Cardiac septum (tissue), 1 donor: ENCODE data around the gene PIAS4. TPM values are rescaled to one million over a fixed set of nuclear protein-coding genes. Genes with fewer than 3 reads are reported as not detected.

Experiments used
- DNase-seq: peaks from one replicate; pipeline ENCODE4 v3.0.0-alpha.2; 2020; ENCODE audit warnings: low spot score
- intact Hi-C: fragments of 100-400 bp; cut with DNase I; formaldehyde crosslinking; loops from one replicate; pipeline ENCODE4 v1.14.0; 2022
- total RNA-seq: library from RNA; stranded (reverse); fragmentation: NEBNext Ultra II Directional; extraction: Animal tissue kit (Norgen Biotek cat#: 25700); gene quantifications from one replicate; pipeline ENCODE4 v1.2.1, GENCODE V29; 2021
- donor health status: DM: no; HTN: no; CAD: no.

Gene PIAS4
- total RNA-seq, 1 donor from 2014 or later: 18.4 TPM

DNA sequence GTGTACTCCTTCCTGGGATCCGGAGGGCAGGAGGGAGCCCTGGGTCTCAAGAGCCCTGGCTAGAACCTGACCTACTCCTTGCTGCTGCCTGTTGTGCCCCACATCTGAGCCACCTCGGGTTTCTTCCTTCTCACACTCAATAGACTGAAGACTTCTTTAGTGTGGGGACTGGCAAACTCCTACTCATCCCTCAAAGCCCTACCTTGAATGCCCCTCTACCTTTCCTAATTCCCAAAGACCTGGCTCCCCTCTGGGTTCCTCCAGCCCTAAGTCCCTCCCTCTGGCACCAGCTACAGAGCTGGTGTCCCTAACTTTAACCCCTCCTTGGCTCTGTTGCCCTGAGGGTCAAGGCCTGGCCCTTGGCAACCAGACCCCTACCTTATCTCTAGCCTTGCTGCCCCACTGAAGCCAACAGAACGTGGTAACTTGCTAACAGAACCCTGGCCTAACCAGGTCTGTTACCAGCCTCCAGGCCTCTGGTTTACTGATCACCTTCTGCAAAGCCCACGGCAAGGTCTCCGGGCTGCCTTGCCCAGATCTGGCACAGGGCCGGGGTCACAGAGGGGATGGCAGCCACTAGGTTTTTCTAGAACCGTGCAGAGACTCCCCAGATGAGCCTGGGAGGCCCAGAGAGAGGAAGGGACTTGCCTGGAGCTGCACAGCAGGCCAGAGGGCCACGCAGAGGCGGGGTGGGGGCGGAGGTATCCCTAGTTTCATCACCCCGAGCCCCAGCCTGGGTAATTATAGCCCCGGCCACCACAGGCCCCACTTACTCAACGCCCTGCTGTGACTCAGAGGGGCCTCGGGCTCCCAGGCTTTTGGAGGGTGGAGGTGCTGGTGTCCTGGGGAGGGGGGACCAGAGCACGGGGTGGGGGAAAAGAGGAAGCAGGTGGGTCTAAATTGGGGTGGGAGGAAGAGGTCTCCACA is 43.9 kb downstream of the PIAS4 start:
- intact Hi-C loops: no loop called here
- no peak for DNase-seq

DNA sequence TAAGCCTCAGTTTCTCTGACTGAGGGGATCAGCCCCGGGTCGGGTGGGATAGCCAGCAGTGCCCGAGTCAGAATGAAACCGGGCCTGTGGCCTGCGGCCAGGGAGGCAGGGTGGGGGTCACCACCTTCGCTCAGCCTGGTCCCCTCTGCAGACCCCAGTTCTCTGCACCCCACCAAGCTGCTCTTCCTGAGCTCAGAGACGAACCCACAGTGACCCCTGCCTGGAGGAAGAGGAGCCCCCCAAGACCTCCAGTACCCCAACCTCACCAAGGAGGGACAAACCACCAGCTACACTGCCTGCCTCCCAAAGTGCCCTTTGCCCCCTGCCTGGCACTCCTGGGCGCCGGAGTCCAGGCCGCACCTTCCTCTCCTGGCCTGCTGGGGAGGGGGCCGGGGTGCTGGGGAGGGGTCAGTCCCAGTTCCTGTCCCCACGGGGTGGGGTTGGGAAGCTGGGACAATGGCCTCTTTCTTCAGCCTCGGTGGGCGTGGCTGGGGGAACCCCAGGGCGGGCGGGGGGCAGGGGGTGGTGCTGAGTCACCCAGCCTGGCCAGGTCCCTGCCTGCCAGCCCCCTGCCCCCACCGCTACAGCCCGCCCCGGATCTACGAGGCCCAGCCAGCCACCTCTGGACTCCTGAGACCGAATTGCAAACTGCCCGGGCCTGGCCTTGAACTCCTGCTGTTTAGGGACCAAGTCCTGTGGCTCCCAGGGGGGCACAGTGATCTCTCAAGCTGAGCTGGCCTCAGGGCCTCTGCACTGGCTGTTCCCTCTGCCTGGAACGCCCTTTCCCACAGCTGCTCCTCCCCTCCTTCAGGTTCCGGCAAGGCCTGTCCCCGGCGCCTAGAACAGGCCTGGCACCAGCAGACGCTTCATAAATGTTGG is 44.8 kb downstream of the PIAS4 start:
- intact Hi-C loops: no loop called here
- DNase-seq: no peak

DNA sequence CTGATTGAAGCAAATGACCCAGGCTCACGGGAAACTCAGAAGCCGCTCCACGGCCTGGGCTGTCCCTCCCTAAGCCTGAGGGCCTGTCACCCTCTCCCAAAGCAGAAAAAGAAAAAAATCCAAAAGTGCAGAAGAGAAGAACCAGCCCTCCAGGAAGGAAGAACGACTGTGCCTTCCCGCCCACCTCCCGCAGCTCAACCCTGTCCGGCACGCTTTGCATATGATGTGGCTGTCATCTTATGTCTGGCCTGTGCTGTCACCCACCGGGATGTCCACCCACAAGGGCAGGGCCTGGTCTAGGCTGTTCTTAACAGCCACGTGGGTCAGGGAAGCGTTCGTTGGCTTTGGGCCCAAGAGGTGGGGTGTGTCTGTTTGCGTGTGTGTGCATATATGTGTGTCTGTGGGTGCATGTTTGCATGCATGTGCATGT is 45.5 kb downstream of the PIAS4 start:
- intact Hi-C loops: no loop called here

DNA sequence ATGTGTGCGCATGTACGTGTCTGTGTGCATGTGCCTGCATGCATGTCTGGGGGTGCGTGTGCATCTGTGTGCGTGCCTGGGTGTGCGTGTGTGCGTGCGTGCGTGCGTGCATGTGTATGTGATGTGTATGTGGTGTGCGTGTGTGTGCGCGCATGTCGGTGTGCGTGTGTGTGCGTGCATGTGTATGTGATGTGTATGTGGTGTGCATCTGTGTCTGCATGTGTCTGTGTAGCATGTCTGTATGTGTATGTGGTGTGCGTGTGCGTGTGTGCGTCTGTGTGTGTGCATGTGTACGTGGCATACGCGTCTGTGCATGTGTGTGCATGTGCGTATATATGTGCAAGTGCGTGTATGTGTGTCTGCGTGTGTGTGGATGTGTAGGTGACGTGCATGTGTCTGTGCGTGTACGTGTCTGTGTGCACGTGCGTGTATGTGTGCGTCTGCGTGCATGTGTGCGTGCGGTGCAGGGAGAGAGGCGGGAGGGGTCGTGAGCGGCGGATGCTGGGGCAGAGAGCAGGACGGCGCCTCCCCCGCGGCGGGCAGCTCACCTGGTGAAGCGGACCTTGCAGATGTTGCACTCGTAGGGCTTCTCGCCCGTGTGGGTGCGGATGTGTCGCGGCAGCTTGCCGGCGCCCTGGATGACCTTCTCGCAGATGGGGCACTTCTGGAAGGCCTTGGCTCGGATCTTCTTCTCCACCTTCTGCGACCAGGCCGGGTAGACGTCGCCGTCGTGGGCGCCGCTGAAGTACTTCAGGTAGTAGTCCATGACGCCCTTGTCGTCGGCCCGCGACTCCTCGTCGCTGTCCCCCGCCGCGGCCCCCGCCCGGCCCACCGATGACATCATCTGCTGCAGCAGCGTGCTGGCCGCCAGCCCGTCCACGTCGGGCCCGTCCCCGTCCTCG is 46.1 kb downstream of the PIAS4 start:
- no peak for DNase-seq
- intact Hi-C loops: no loop called here

More for the DNA sequence above, 45.5 kb downstream of the PIAS4 start:
- no peak for DNase-seq

DNA sequence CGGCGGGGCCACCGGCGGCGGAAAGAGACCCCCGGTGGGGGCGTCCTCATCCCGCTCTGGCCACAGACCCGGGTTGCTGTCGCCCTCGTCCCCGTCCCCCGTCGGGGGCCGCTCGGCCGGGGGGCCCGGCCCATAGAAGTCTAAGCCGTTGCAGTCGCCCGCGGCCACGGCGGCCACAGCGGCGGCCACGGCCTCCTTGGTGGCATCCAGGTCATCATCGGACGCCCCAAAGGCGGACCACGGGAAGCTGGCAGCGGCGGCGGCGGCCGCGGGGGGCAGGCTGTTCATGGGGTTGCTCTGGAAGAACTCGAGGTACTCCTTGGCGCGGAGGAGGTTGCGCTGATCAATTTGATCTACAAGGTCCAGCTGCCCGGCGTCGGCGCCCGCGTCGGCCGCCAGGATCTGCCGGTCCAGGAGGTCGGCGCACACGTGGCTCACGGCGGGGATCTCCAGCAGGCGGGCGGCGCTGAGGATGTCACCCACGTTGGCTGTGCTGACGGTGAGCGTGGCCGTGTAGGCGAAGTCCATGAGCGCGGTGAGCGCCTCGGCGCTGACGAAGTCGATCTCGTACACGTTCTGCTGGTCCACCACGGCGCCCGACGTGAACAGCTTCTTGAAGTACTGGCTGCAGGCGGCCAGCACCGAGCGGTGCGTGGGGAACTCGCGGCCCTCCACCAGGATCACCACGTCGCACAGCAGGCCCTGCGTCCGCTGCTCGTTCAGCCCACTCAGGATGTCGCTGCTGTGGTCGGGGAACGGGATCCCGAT is 47.1 kb downstream of the PIAS4 start:
- no peak for DNase-seq

DNA sequence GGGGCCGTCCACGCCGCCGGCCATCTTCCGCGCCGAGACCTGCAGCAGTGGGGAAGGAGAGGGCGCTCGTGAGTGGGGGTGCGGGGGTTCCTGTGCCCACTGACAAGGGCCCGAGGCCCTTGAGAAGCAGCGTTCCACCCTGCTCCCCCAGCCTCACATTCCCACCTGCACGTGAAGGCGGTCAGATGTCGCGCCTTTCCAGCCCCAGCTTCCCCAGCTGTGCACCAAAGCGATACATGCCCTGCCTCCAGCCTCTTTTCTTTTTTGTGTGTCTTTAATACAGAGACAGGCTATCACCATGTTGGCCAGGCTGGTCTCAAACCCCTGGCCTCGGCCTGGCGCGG is 47.6 kb downstream of the PIAS4 start:
- no peak for DNase-seq
- intact Hi-C loops: no loop called here

More for the DNA sequence above, 47.1 kb downstream of the PIAS4 start:
- intact Hi-C loops: no loop called here

DNA sequence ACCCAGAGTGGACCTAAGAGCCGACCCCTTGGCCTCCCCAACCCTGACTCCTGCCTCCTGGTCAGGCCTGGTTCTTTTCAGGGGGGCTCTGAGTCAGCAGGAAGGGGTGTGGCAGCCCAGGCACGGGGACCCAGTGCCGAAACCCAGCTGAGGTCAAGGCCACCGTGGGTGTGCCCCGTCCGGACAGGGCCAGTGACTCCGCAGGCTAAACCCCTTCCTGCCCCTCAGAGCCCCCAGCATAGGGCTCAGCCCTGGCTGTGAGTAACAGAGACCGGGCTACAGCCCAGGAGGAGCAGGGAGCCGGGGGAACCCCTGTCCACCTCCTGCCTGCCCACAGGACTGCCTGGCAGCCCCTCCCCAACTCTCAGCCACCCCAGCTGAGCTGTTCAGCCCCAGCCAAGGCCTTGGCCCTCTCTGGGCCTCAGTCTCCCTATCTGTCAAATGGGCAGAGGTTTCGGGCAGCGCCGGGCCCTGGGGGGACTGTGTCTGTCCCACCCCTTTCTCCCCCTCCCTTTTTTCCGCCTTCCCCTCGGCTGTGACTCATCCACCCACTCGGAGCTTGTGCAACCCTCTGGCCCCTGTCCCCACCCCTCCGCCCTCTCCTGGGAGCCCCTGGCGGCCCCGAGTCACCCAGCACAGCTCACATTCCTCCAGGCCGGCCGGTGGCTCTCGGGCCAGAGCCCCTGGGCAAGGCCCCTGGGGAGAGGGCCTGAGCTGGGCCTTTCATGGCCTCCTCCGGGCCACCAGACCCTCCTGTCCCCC is 50.6 kb downstream of the PIAS4 start:
- intact Hi-C loops: no loop called here

DNA sequence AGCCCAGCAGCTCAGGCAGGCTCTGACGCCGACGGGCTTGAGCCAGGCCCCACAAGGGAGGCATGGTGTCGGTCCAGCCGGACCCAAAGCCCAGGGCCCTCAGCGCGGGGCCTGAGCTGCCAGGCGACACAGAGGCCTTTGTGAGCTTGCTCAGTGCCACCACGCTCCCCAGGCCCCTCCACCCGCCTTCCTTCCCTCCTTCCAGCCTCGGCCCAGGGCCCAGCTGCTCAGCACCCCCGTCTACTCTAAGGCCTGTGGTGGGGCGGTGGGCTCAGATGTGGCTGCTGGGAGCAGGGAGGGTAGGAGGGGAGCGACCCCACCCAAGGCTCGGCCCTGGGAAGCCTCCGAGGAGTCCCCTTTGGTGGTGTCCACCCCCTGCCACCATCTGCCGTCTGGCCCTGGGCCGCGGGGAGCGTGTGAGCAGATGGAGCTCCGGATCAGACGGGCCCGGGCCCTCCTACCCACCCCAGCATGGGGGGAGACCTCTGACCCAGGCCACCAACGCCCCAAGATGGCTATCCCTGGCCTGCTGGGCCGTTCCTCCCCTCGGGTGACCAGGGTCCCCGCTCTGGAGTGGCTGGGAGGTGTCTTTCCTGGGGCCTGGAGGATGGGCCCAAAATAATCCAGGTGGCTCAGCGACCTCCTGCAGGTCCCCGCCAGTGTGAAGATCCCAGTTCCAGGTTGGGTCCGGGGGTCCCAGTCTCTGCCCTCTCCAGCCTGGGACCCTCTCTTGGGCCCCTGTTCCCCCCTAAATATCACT is 51.3 kb downstream of the PIAS4 start:
- intact Hi-C loops: no loop called here
- no peak for DNase-seq

More for the DNA sequence above, 50.6 kb downstream of the PIAS4 start:
- DNase-seq: peak; percentile 90

DNA sequence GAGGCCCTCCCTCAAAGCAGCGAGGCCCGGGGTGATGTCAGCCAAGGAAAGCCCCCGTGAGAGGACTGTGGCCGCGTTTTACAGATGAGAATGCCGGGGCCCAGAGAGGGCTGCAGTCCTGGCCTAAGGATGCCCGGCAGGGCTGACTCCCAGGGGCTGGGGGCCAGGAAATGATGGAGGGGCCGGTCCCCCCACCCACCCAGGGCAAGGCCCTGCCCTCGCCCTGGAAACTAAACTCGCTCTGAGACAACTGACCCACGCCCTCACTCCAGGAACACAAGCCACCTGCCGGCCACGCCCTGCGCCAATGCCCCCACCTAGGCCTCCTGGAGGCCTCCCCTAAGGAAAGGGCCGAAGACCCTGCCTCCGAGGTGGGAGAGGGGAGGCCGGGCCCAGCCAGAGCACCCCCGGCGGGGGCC is 51.9 kb downstream of the PIAS4 start:
- DNase-seq: no peak
- intact Hi-C loops: no loop called here

DNA sequence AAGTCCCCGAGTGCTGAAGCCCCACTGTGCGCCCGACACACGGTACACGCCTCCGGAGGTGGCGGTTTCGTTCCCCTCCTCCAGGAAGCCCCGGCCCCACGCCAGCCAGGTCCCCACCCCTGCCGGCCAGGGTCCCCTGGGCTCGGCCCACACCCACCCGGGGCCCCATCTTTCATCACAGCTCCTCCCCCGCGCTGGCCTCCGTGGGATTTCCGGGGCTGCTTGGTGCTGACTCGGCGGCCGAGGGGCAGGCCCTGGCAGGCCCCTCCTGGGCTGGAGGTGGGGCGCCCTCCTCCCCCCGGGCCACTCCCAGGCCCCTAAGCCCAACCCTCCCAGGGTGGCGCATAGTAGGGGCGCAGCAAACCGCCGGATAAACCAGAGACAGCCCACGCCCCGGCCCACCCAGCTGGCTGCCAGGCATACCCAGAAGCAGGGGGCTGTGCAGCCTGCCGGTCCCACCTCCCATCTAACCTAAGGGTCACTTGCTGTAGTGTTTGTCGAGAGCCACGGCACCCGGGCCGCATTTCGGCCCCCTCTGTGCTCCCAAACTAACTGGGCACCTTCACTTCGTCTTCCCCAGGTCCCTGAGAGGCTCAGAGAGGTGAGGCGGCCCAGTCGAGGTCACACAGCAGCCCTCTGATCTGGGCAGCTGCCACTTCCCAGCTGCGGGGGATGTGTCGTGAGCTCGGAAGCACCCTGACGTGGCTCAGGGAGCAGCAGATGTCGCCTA is 52.5 kb downstream of the PIAS4 start:
- peak; percentile 77 for DNase-seq
- intact Hi-C loops: loop anchor here (5.0 kb wide), 1 partner anchor 53 kb away; the partner anchor contains the start of gene PIAS4

DNA sequence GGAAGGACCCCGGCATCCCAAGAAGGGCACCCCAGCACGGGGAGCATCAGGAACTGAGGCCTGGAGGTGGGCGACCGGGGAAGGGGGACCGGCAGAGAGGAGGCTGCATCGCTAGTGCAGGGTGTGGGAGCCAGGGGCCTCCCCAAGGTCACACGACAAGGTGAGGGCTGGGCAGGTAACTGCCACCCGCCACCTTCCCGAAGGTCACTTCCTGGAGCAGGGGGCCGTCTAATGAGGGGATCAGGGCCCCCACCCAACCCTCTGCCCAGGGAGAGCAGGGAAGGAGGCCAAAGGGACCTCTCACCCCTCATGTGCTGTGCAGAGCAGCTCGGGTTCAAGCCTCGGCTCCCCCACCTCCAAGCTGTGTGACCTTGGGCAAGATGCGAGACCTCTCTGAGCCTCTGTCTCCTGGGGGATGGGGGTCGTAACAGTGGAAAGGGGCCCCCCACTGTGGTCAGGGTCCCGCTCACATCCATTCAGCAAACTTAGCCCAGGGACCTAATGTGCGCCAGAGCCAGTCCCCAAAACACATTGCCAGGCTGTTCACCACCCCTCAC is 53.2 kb downstream of the PIAS4 start:
- intact Hi-C loops: loop anchor here (5.0 kb wide), 1 partner anchor 53 kb away; the partner anchor contains the start of gene PIAS4
- DNase-seq: no peak

DNA sequence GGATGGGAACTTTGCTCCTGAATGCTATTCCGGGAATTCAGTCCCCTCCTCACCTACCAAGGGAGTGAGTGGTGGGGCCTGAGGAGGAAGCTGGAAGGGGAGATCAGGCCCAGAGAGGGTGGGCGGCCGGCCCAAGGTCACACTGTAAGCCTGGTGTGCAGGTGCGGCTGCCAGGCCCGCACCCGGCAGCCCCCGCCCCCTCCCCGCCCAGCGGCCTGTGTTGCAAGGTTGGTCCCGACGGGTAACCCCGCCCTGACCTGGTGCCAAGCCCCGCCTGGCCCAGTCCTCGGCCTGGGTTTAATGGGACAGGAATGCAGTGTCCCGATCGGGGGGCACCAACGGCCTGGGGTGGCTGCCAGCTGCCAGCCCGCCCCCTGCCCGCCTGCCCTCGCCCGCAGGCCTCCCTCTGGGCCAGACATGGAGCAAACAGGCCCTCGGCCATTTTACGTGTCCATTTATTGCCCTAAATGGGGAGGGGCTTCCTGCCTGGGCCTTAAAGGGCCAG is 53.7 kb downstream of the PIAS4 start:
- intact Hi-C loops: loop anchor here (5.0 kb wide), 1 partner anchor 54 kb away; the partner anchor contains the start of gene PIAS4

DNA sequence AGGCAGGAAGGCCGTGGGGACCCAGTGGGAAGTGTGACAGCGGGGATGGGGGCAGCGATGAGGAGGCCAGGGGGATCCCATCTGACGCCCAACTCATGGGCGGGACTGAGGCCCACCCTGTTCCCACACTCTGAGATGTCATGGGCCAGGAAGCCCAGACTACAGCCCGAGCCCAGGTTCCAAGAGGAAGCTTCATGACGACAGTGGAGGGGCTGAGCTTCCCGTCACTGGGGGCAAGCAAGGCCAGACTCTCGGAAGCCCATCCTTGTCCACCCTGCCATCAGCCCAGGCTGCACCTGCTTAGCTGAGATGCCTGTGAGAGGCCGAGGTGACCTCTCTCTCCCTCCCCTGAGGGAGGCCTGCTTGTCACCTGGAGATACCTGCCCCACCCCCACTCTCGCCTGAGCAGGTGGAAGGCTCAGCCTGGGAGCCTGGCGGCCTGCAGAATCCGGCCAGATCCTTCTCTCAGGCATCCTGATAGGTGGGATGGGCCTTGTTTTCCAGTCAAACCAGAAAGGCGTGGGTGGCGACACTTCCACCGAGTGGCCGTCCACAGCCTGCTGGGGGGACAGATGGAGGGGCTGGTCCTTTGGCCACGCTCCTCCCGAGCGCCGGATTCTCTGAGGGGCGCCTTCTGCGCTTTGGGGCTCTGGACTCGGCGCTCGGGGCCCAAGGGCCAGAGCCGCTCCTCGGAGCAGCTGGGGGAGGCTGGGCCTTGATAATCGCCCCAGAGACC is 54.3 kb downstream of the PIAS4 start:
- DNase-seq: no peak
- intact Hi-C loops: loop anchor here (5.0 kb wide), 1 partner anchor 55 kb away; the partner anchor contains the start of gene PIAS4

More for the DNA sequence above, 53.7 kb downstream of the PIAS4 start:
- peak; percentile 91 for DNase-seq

DNA sequence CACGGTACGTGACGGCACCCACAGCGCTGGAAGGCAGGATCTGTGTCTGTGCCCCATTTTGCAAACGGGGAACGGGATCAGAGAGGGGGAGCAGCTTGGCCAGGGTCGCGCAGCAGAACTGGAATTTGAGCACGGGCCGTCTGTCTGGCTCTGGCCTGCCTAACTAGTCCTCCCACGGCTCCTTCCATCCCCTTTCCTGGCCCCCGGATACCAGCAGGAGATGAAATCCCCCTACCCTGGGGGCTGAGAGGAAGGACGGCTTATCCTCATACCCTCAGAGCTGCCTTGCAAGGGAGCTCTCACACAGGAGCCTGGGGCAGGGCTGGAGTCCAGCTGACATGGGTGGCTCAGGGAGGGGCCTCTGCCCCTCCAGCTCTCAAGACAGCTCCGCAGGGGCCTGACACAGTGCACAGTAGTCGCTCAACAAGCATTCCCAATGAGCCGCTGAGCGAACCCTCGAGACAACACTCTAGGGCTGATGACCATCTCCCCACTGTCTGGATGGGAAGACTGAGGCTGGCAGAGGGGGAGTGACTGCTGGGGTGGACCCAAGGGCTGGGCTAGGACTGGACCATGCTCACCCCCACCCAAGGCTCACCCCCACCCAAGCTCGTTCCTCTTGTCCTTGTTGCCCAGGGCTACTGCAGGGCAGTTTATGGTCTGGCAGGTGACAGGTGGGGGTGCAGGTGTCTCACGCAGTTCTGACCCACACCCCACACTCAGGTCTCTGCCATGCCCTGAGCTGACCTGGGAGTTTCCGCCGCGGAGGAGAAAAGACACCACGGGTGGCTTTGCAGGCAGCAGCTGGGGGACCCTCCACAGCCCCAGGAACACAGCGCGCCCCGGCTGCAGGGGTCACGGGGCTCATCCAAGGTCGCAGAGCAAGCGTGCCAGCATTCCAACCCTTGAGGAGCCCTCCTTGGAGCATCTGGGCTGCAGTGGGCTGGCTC is 55.2 kb downstream of the PIAS4 start:
- intact Hi-C loops: loop anchor here (5.0 kb wide), 1 partner anchor 55 kb away; the partner anchor contains the start of gene PIAS4
- DNase-seq: no peak
